Endodermal cell (in vitro differentiated cells): ENCODE measurements around the gene RTP3. TPM values are rescaled to one million over a fixed set of nuclear protein-coding genes. Genes with fewer than 3 reads are reported as not detected.

Experiments
- DNase-seq: peaks from one replicate; pipeline ENCODE4 v3.0.0-alpha.2; 2017
- H3K27ac ChIP-seq: 2 replicates; pipeline ENCODE4 v1.5.1; 2013; ENCODE audit warnings: mild to moderate bottlenecking, low read depth, low read length, moderate library complexity
- H3K27me3 ChIP-seq: 2 replicates; pipeline ENCODE4 v1.6.1; 2013; ENCODE audit warnings: mild to moderate bottlenecking, low read length, moderate library complexity; ENCODE audit not compliant: insufficient read depth, control insufficient read depth, poor library complexity, severe bottlenecking
- H3K36me3 ChIP-seq: 2 replicates; pipeline ENCODE4 v1.7.0; 2013; ENCODE audit warnings: mild to moderate bottlenecking, low read length, moderate library complexity; ENCODE audit not compliant: control insufficient read depth, insufficient read depth
- H3K4me1 ChIP-seq: one replicate; pipeline ENCODE4 v1.7.0; 2013; ENCODE audit warnings: low read length; ENCODE audit not compliant: control insufficient read depth, insufficient read depth
- H3K4me3 ChIP-seq: 2 replicates; pipeline ENCODE4 v1.5.1; 2013; ENCODE audit warnings: mild to moderate bottlenecking, low read length, moderate library complexity
- H3K9ac ChIP-seq: 2 replicates; pipeline ENCODE4 v1.6.1; 2013; ENCODE audit warnings: mild to moderate bottlenecking, low read length, moderate library complexity; ENCODE audit not compliant: poor library complexity, severe bottlenecking; ENCODE audit errors: extremely low read depth
- H3K9me3 ChIP-seq: 2 replicates; pipeline ENCODE4 v1.6.1; 2013; ENCODE audit warnings: mild to moderate bottlenecking, low read length, moderate library complexity; ENCODE audit not compliant: control insufficient read depth
- H3K27ac Mint-ChIP-seq: 2 replicates; pipeline ENCODE4 v1.8.0; 2020; ENCODE audit warnings: mixed read lengths
- H3K27me3 Mint-ChIP-seq: 2 replicates; pipeline ENCODE4 v1.8.0; 2021; ENCODE audit warnings: mild to moderate bottlenecking, mixed read lengths; ENCODE audit not compliant: insufficient read depth
- H3K36me3 Mint-ChIP-seq: 2 replicates; pipeline ENCODE4 v1.8.0; 2020; ENCODE audit warnings: low read depth, mixed read lengths
- H3K4me1 Mint-ChIP-seq: 2 replicates; pipeline ENCODE4 v1.8.0; 2020; ENCODE audit warnings: mixed read lengths
- H3K4me3 Mint-ChIP-seq: 2 replicates; pipeline ENCODE4 v1.8.0; 2020; ENCODE audit warnings: mild to moderate bottlenecking, moderate library complexity, mixed read lengths
- H3K9me3 Mint-ChIP-seq: 2 replicates; pipeline ENCODE4 v1.8.0; 2020; ENCODE audit warnings: mild to moderate bottlenecking, mixed read lengths
- CTCF ChIP-seq: fragments of 200-600 bp; sonication (generic); conservative IDR thresholded peaks from 2 replicates; pipeline ENCODE4 v1.5.0; 2021; ENCODE audit warnings: antibody characterized with exemption, mild to moderate bottlenecking
- WGBS, 2 experiments: methylation state at CpG; one replicate each; pipeline versions ENCODE4 v1.1.5 to v1.1.7; 2013; ENCODE audit warnings: missing lambda C conversion rate in 2 of 2, mixed read lengths in 1 of 2; ENCODE audit not compliant: insufficient coverage in 1 of 2, insufficient read length in 1 of 2; 5-methylcytosine and 5-hydroxymethylcytosine counted together
- total RNA-seq, 2 donors: library from RNA; stranded (reverse); fragmentation: NEBNext Ultra II Directional in 1 of 2; extraction: Animal tissue kit (Norgen Biotek cat#: 25700) in 1 of 2; gene quantifications; 2 replicates in 1 of 2; 3 replicates in 1 of 2; pipeline ENCODE4 v1.2.1, GENCODE V29; 2021

The RTP3 gene
- total RNA-seq, 2 donors from 2014 or later, result not detected

- DNase-seq, result peak; percentile 22
- Histone ChIP-seq H3K9ac (no peak overlapping the region), H3K36me3 (no peaks in the 10 kb centered on the region), H3K4me3 (no peak overlapping the region), H3K4me1 (no peaks in the 10 kb centered on the region), H3K9me3 (no peaks in the 10 kb centered on the region), H3K27ac (no peak overlapping the region), H3K27me3 (no peaks in the 10 kb centered on the region)
- Mint-ChIP-seq H3K4me3 (no peak overlapping the region), H3K9me3 (no peaks in the 10 kb centered on the region), H3K27me3 (peaks cover 38% of the 10 kb centered on the region), H3K4me1 (no peaks in the 10 kb centered on the region), H3K27ac (no peak overlapping the region), H3K36me3 (no peaks in the 10 kb centered on the region)
- 94 to 100% methylated on average over 4 to 6 of the region's 6 CpGs for WGBS, 2 experiments
- no peak for TF ChIP-seq CTCF
Measured at GRCh38 chr3:46468753-46469600, 28.8 kb upstream of the RTP3 start.

GRCh38 chr3:46469680-46470357 lies 28.0 kb upstream of the RTP3 start:
- peaks cover 32% of the 10 kb centered on the region for H3K27me3 Mint-ChIP-seq
- no peaks in the 10 kb centered on the region for H3K4me1 Mint-ChIP-seq
- H3K9ac ChIP-seq, result no peak overlapping the region

DNA sequence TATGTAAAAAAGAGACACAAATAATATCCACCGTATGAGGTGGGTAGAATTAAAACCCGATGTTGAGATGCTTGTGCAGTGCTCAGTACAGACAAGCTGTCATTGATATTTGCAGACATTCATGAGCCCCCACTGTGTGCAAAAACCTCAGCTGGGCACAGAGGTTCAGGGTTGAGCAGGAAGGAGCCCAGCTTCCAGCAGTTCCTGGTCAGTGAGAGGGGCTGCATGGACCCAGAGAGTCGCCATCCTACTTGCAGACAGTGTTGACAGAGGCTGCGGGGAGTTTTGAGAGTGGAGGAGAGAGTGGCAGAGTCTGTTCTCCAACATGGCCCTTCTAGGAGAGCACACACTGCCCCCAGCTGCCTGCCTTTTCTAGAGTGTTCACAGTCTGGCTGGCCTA lies 26.9 kb upstream of the RTP3 start:
- peaks cover 5% of the 10 kb centered on the region for H3K9me3 ChIP-seq
- no peak for TF ChIP-seq CTCF
- DNase-seq, result peak; percentile 34
- WGBS, 2 experiments, result 91 to 100% methylated on average over 1 to 4 of the region's 4 CpGs
- H3K27me3 ChIP-seq, result no peaks in the 10 kb centered on the region
- peaks cover 2% of the 10 kb centered on the region for H3K36me3 Mint-ChIP-seq
- peaks cover 14% of the 10 kb centered on the region for H3K9me3 Mint-ChIP-seq
- H3K4me1 Mint-ChIP-seq, result no peaks in the 10 kb centered on the region
- H3K4me3 ChIP-seq, result no peak overlapping the region
- H3K4me1 ChIP-seq, result no peaks in the 10 kb centered on the region
- H3K27ac Mint-ChIP-seq, result no peak overlapping the region
- no peak overlapping the region for H3K27ac ChIP-seq
- H3K27me3 Mint-ChIP-seq, result peaks cover 22% of the 10 kb centered on the region
- H3K9ac ChIP-seq, result no peak overlapping the region
- H3K4me3 Mint-ChIP-seq, result no peak overlapping the region
- no peaks in the 10 kb centered on the region for H3K36me3 ChIP-seq

More at GRCh38 chr3:46469680-46470357, 28.0 kb upstream of the RTP3 start:
- Mint-ChIP-seq H3K4me3 (no peak overlapping the region), H3K9me3 (peaks cover 8% of the 10 kb centered on the region), H3K27ac (no peak overlapping the region), H3K36me3 (peaks cover 2% of the 10 kb centered on the region)
- Histone ChIP-seq H3K36me3 (no peaks in the 10 kb centered on the region), H3K4me3 (no peak overlapping the region), H3K9me3 (peaks cover 2% of the 10 kb centered on the region), H3K27me3 (no peaks in the 10 kb centered on the region), H3K4me1 (no peaks in the 10 kb centered on the region), H3K27ac (no peak overlapping the region)
- no peak for TF ChIP-seq CTCF
- DNase-seq, result peak; percentile 30
- WGBS, 2 experiments, result 81 to 83% methylated on average over 3 of the region's 3 CpGs
